Small intestine (tissue), 7 donors: ENCODE results near the gene NRXN3. TPM values are rescaled to one million over a fixed set of nuclear protein-coding genes. Genes with fewer than 3 reads are reported as not detected.

Experiments used
- DNase-seq, 2 donors: peaks; one replicate each; pipeline versions ENCODE4 v3.0.0 to v3.0.0-alpha.2; 2013
- FAIRE-seq: peaks from 2 replicates; lab custom pipeline; 2012; peaks lifted over from hg19 to GRCh38; lab: Jason Lieb, UNC
- H3K27ac ChIP-seq, 3 donors: one replicate each; pipeline ENCODE4 v1.5.1; 2013; ENCODE audit warnings: low read length in 2 of 3, mild to moderate bottlenecking in 2 of 3, control low read depth in 1 of 3, inconsistent platforms in 1 of 3, low read depth in 1 of 3, moderate library complexity in 1 of 3
- H3K27me3 ChIP-seq, 3 donors: one replicate each; pipeline ENCODE4 v1.6.1; 2013; ENCODE audit warnings: low read length in 3 of 3, inconsistent platforms in 1 of 3; ENCODE audit not compliant: control insufficient read depth in 3 of 3, insufficient read depth in 3 of 3
- H3K36me3 ChIP-seq, 3 donors: one replicate each; pipeline ENCODE4 v1.6.1; 2013; ENCODE audit warnings: low read length in 3 of 3, inconsistent platforms in 1 of 3, low read depth in 1 of 3, mild to moderate bottlenecking in 1 of 3, moderate library complexity in 1 of 3; ENCODE audit not compliant: control insufficient read depth in 3 of 3, insufficient read depth in 2 of 3
- H3K4me1 ChIP-seq, 3 donors: one replicate each; pipeline ENCODE4 v1.6.1; 2013; ENCODE audit warnings: low read length in 2 of 3, inconsistent platforms in 1 of 3, low read depth in 1 of 3, mild to moderate bottlenecking in 1 of 3, moderate library complexity in 1 of 3; ENCODE audit not compliant: control insufficient read depth in 3 of 3, insufficient read depth in 2 of 3
- H3K4me3 ChIP-seq, 3 donors: one replicate each; pipeline ENCODE4 v1.5.1; 2013; ENCODE audit warnings: low read length in 3 of 3, control low read depth in 1 of 3, inconsistent platforms in 1 of 3, low read depth in 1 of 3, mild to moderate bottlenecking in 1 of 3, moderate library complexity in 1 of 3
- H3K9me3 ChIP-seq, 2 donors: one replicate each; pipeline ENCODE4 v1.6.1; 2013; ENCODE audit warnings: low read depth in 1 of 2, low read length in 1 of 2; ENCODE audit not compliant: control insufficient read depth in 2 of 2, insufficient read depth in 1 of 2
- WGBS, 3 donors: extraction: QIAGEN DNeasy Blood & Tissue Kit; methylation state at CpG; one replicate each; pipeline ENCODE4 v1.1.7; 2013; 5-methylcytosine and 5-hydroxymethylcytosine counted together
- polyA plus RNA-seq, 4 donors: library from polyadenylated mRNA; stranded (reverse) in 3 of 4; unstranded in 1 of 4; fragments of 200-250 nt in 3 of 4; fragments of 120-200 nt in 1 of 4; gene quantifications; one replicate each; pipeline versions ENCODE4 v1.2.1 to v1.2.3, GENCODE V29; 2013
- donor health status: healthy with polysubstance abuse.
- donor health status: control.
- donor health status: control.
- donor health status: Bipolar disorder and iron deficiency.
- donor health status: healthy.

NRXN3 gene
- polyA plus RNA-seq, 4 donors = 2.3 TPM; not detected in 2

DNA sequence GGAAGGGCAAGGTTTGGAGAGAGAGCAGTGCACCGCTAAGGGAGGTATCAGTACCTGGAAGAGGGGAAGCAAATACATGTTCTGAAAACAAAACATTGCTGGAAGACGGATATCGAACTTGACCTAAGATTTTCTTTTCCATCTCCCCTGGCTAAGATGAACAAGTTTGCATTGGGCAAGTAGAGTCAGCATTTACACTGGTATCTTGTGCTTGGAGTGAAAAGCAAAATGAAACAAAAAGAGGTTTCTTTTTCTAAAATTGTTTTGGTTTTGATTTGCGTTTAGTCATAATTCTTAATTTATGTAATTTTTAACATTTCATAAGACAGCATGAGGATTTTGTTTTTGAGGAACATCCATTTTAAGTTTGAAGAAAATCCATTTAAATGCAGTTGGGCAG lies 881.6 kb downstream of the NRXN3 start:
- H3K36me3 ChIP-seq = no peaks in the 10 kb centered on the region
- 81 to 86% (median 84%) methylated on average over 4 of the region's 4 CpGs for WGBS, 3 donors
- no peaks in the 10 kb centered on the region for H3K4me1 ChIP-seq
- FAIRE-seq = no peak
- H3K27me3 ChIP-seq = no peaks in the 10 kb centered on the region
- no peak for DNase-seq
- H3K27ac ChIP-seq = no peak overlapping the region
- no peak overlapping the region for H3K4me3 ChIP-seq
- no peaks in the 10 kb centered on the region for H3K9me3 ChIP-seq

DNA sequence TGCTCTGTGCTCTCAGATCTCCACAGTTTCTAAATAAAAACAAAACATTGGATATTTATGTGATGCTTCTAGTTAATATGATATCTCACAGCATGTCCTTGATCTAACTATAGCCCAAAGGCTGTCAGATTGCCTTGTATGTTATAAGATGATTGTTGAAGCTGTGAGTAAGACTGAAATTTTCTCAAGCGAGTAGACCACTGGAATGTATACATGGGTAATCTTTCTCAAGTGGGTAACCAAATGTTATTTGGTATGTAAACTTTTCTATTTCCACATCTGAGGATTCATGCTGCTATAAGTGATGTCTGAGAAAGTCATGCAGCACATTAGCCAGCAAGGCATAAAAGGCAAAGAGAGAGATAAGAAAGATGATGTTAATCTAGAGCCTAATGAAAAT lies 886.7 kb downstream of the NRXN3 start:
- WGBS, 3 donors = 63 to 89% (median 81%) methylated on average over 1 of the region's 1 CpG

DNA sequence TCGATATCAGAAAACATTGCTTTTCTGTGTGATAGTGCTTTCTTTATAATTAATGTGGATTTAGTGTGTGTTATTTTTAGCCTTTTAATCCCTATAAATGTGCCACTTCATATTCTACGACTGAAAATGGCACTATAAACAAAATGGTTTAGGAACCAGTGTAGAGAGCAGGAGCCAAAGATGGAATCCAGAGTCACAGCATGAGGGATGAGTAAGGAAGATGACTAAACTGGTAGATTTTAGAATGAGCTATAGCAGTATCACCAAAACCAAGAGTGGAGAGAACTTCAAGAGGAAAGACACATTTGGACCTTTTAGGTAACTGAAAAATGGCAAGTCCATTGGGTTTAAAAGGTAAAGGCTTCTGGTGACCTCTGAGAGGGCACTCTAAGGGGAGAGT lies 887.2 kb downstream of the NRXN3 start:
- FAIRE-seq (no peak), DNase-seq (no peak)
- Histone ChIP-seq H3K9me3 (no peaks in the 10 kb centered on the region), H3K27ac (no peak overlapping the region), H3K4me1 (no peaks in the 10 kb centered on the region), H3K36me3 (no peaks in the 10 kb centered on the region), H3K4me3 (no peak overlapping the region), H3K27me3 (no peaks in the 10 kb centered on the region)
- WGBS, 3 donors = 73 to 87% (median 85%) methylated on average over 2 of the region's 2 CpGs

More for the DNA sequence above, 886.7 kb downstream of the NRXN3 start:
- Histone ChIP-seq H3K27ac (no peak overlapping the region), H3K4me3 (no peak overlapping the region), H3K27me3 (no peaks in the 10 kb centered on the region), H3K36me3 (no peaks in the 10 kb centered on the region), H3K4me1 (no peaks in the 10 kb centered on the region), H3K9me3 (no peaks in the 10 kb centered on the region)
- DNase-seq = peak in 1 of 2 donors; percentile 14
- FAIRE-seq = no peak

DNA sequence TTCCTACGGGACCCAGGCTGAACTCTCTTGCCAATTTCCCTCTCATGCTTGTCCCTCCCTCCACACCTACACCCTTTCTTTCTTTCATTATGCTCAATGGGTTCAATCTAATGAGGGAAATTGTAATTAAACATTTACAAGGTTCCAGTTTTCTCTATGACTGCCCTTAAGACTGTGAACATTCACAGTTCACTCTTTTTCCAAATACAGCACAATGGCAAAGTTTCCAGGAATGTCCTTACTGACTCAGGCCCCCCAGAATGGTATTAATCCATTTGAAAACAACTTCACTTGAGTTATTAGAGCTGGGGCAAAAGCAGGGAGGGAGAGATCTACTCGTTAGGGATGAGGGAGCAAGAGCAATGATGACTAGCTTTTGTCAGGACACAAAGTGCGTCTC lies 892.1 kb downstream of the NRXN3 start:
- 50 to 57% (median 52%) methylated on average over 3 of the region's 3 CpGs for WGBS, 3 donors
- Histone ChIP-seq H3K4me3 (no peak overlapping the region), H3K4me1 (no peaks in the 10 kb centered on the region), H3K36me3 (no peaks in the 10 kb centered on the region), H3K27ac (no peak overlapping the region), H3K27me3 (no peaks in the 10 kb centered on the region), H3K9me3 (no peaks in the 10 kb centered on the region)
- FAIRE-seq (no peak), DNase-seq (no peak)

DNA sequence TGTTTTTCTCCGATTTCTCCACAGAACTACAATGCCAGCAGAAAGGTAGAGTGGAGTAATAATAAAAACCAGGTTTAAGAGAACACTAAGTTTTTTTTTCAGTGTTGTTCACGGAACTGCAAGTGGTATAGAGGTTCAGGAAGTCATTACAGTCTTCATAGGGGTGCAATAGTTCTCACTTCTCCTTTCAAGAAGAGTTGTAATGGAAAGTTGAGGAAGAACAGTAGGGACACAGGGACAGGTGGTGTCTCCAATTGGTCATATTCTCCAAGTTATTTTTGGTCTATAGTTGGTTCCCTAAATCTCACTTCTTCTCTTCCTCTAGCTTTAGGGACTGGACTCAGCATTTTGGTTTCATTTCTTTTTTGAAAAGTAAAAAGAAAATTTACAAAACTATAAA lies 894.0 kb downstream of the NRXN3 start:
- FAIRE-seq (no peak), DNase-seq (no peak)
- 72 to 75% (median 72%) methylated on average over 2 of the region's 2 CpGs for WGBS, 3 donors
- Histone ChIP-seq H3K36me3 (no peaks in the 10 kb centered on the region), H3K27me3 (peaks cover 0 to 3% (median 0%) of the 10 kb centered on the region in 3 donors), H3K9me3 (no peaks in the 10 kb centered on the region), H3K27ac (no peak overlapping the region), H3K4me3 (no peak overlapping the region), H3K4me1 (no peaks in the 10 kb centered on the region)

DNA sequence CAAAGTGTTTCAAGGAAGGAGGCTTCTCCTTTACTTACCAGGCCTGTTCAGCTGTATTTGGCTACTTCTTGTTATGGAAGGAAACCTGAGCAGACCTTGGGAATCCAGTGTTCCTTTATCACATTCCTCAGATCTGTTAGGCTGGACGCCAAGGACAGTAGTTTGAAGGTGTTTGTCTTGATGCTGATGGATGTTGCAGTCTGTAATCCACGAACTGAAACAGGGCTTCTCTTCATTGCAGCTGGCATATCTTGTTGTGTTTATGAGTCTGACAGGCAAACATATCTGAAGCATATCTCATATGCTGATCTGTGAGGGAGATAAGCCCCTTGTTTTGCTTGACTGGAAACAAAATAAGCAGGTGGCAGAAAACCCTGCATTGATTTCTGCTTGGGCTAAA lies 904.3 kb downstream of the NRXN3 start:
- FAIRE-seq = no peak

DNA sequence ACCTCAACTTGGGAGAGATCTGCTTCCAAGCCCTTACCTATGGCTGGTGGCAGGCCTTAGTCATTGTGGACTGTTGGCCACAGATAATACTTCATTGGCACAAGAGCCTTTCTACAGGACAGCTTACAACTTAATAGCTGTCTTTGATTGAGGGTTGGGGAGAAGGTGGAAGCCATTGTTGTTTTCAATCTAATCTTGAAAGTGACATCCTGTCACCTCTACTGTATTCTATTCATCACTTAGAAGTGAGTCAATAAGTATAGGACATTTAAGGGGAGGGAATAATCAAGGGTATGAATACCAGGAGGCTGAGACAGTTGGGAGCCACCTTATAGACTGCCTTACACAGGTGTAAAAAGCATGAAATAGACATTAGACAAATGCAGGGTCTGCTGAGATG lies 906.3 kb downstream of the NRXN3 start:
- no peaks in the 10 kb centered on the region for H3K9me3 ChIP-seq
- H3K36me3 ChIP-seq = no peaks in the 10 kb centered on the region
- no peak overlapping the region for H3K27ac ChIP-seq
- H3K4me3 ChIP-seq = no peak overlapping the region
- DNase-seq (no peak), FAIRE-seq (no peak)
- no peaks in the 10 kb centered on the region for H3K4me1 ChIP-seq
- H3K27me3 ChIP-seq = no peaks in the 10 kb centered on the region

More for the DNA sequence above, 904.3 kb downstream of the NRXN3 start:
- no peak overlapping the region for H3K4me3 ChIP-seq
- WGBS, 3 donors = 30 to 42% (median 34%) methylated on average over 2 of the region's 2 CpGs
- no peak for DNase-seq
- no peaks in the 10 kb centered on the region for H3K27me3 ChIP-seq
- no peaks in the 10 kb centered on the region for H3K9me3 ChIP-seq
- H3K4me1 ChIP-seq = no peaks in the 10 kb centered on the region
- no peak overlapping the region for H3K27ac ChIP-seq
- no peaks in the 10 kb centered on the region for H3K36me3 ChIP-seq

DNA sequence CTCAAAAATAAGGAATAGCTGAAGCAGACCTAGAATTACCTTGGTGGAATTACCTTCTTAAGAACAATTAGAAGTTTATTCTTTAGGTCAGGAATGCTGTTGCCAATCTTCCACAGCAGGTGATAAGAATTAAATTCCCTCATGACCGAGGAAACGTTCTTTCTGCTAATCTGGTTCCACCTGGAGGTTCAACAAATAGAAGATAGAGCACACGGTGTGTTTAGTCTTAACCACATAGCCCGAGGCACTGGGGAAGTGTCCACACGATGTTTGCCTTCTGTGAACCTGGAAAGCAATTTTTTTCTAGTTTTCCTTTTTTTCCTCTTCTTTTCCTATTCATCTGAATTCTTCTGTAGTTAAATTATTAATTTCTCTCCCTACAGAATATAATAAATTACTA lies 906.9 kb downstream of the NRXN3 start:
- H3K27ac ChIP-seq = no peak overlapping the region
- WGBS, 3 donors = 19 to 68% (median 31%) methylated on average over 5 of the region's 5 CpGs
- H3K4me1 ChIP-seq = no peaks in the 10 kb centered on the region
- H3K36me3 ChIP-seq = no peaks in the 10 kb centered on the region
- no peaks in the 10 kb centered on the region for H3K27me3 ChIP-seq
- DNase-seq = no peak
- no peak overlapping the region for H3K4me3 ChIP-seq
- FAIRE-seq = no peak
- no peaks in the 10 kb centered on the region for H3K9me3 ChIP-seq

DNA sequence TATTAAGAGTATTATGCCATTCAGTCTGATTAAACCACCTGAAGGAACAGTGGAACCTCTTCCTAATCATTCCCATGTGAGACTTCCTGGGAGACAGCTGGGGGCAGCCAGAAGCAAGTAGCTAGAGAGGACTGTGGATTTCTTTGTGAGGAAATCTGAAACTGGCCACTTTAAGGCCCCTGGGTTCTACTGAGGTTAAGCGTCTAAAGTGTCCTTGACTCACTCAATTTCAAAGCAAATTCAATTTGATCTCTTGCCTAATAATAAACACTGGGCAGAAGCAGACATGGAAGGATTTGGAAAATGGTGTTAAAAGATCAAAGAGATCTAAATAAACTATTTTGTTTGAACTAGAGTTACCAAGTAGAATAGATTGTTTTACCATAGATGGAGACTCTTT lies 909.9 kb downstream of the NRXN3 start:
- Histone ChIP-seq H3K27ac (no peak overlapping the region), H3K4me1 (no peaks in the 10 kb centered on the region), H3K36me3 (no peaks in the 10 kb centered on the region), H3K4me3 (no peak overlapping the region), H3K27me3 (no peaks in the 10 kb centered on the region), H3K9me3 (no peaks in the 10 kb centered on the region)
- DNase-seq (no peak), FAIRE-seq (no peak)
- 78 to 88% (median 83%) methylated on average over 1 of the region's 1 CpG for WGBS, 3 donors
